HL-60 (cell line): ENCODE measurements around the gene UBE2QL1.

ENCODE experiments used
- CTCF ChIP-seq: IDR thresholded peaks from one replicate; pipeline ENCODE4 v1.5.1; 2011; ENCODE audit warnings: low read length, control low read depth, inconsistent platforms; ENCODE audit not compliant: insufficient read depth
- GABPA ChIP-seq: IDR thresholded peaks from 2 replicates; pipeline ENCODE4 v1.6.1; 2012; ENCODE audit warnings: low read depth
- POLR2AphosphoS5 ChIP-seq: IDR thresholded peaks from 2 replicates; pipeline ENCODE4 v1.6.1; 2012; ENCODE audit warnings: low read depth
- REST ChIP-seq: IDR thresholded peaks from 2 replicates; pipeline ENCODE4 v1.6.1; 2012; ENCODE audit warnings: low read depth; ENCODE audit not compliant: insufficient replicate concordance
- SPI1 ChIP-seq: IDR thresholded peaks from 2 replicates; pipeline ENCODE4 v1.6.1; 2012; ENCODE audit warnings: low read depth, mild to moderate bottlenecking, borderline replicate concordance

GRCh38 chr5:6401410-6401809, 47.2 kb upstream of the UBE2QL1 start:
- no peak for TF ChIP-seq REST
- TF ChIP-seq CTCF: no peak
- TF ChIP-seq GABPA: no peak
- no peak for TF ChIP-seq POLR2AphosphoS5
- no peak for TF ChIP-seq SPI1
